Endothelial cell of umbilical vein (primary cell): ENCODE measurements around the gene KCNRG. TPM values are rescaled to one million over a fixed set of nuclear protein-coding genes. Genes with fewer than 3 reads are reported as not detected.

Experiments
- BruUV-seq: library from RNA; stranded (reverse); fragments of 400-500 nt; replicated peaks from 2 replicates; lab custom pipeline; 2021; lab: Mats Ljungman, UMichigan
- CTCF ChIA-PET: fragments of 300-600, 350-600 bp; sonication (Branson Sonifier 250); formaldehyde crosslinking; loops from one replicate; lab custom pipeline; 2021; ENCODE audit warnings: antibody characterized with exemption, inconsistent platforms; lab: Charles Lee
- POLR2A ChIA-PET: fragments of 300-600, 350-600 bp; sonication (Branson Sonifier 250); formaldehyde crosslinking; loops from one replicate; lab custom pipeline; 2021; ENCODE audit warnings: antibody characterized with exemption, inconsistent platforms; lab: Charles Lee
- DNase-seq: peaks from one replicate; pipeline ENCODE4 v3.0.0-alpha.2; 2011; ENCODE audit warnings: low read depth, low spot score
- FAIRE-seq: peaks from 2 replicates; lab custom pipeline; 2011; peaks lifted over from hg19 to GRCh38; lab: Jason Lieb, UNC
- H2AFZ ChIP-seq: 2 replicates; pipeline ENCODE4 v1.6.0; 2012; ENCODE audit warnings: low read depth, low read length, control low read depth, inconsistent platforms
- H3K27ac ChIP-seq: 2 replicates; pipeline ENCODE4 v1.5.1; 2011; ENCODE audit warnings: low read depth, mild to moderate bottlenecking, control low read depth, low read length, moderate library complexity; ENCODE audit not compliant: insufficient read depth
- H3K27me3 ChIP-seq, 2 experiments: 2 replicates each; pipeline versions ENCODE4 v1.6.0 to v1.6.1; 2011; ENCODE audit warnings: low read length in 2 of 2, mixed read lengths in 1 of 2; ENCODE audit not compliant: control insufficient read depth in 2 of 2, insufficient read depth in 2 of 2
- H3K36me3 ChIP-seq, 2 experiments: 2 replicates in 1 of 2; 3 replicates in 1 of 2; pipeline ENCODE4 v1.5.1; 2011; ENCODE audit warnings: low read length in 2 of 2, mild to moderate bottlenecking in 1 of 2, moderate library complexity in 1 of 2; ENCODE audit not compliant: control insufficient read depth in 2 of 2, insufficient read depth in 2 of 2; ENCODE audit errors: extremely low read depth in 1 of 2
- H3K4me1 ChIP-seq: 3 replicates; pipeline ENCODE4 v1.5.1; 2011; ENCODE audit warnings: mild to moderate bottlenecking, low read length; ENCODE audit not compliant: control insufficient read depth, insufficient read depth; ENCODE audit errors: extremely low read depth
- H3K4me2 ChIP-seq: 2 replicates; pipeline ENCODE4 v1.6.1; 2011; ENCODE audit warnings: low read length, control low read depth, mixed read lengths; ENCODE audit not compliant: insufficient read depth
- H3K4me3 ChIP-seq, 3 experiments: fragments of 200-600 bp in 1 of 3; sonication (generic), shearing (Covaris generic) in 1 of 3; replicated peaks in 1 of 3; 2 replicates each; pipeline ENCODE4 v1.5.1; 2011 to 2016; ENCODE audit warnings: control low read depth in 3 of 3, low read length in 3 of 3, mild to moderate bottlenecking in 2 of 3, inconsistent platforms in 1 of 3, low read depth in 1 of 3, moderate library complexity in 1 of 3; ENCODE audit not compliant: insufficient read depth in 1 of 3
- H3K79me2 ChIP-seq: 2 replicates; pipeline ENCODE4 v1.6.0; 2012; ENCODE audit warnings: low read length, inconsistent platforms; ENCODE audit not compliant: control insufficient read depth, insufficient read depth
- H3K9ac ChIP-seq: replicated peaks from 2 replicates; pipeline ENCODE3; 2011; ENCODE audit warnings: low read length, control low read depth; ENCODE audit not compliant: insufficient read depth; ENCODE audit errors: extremely low read depth
- H3K9me1 ChIP-seq: replicated peaks from 3 replicates; pipeline ENCODE4 v1.6.0; 2011; ENCODE audit warnings: mild to moderate bottlenecking, low read length; ENCODE audit not compliant: control insufficient read depth, insufficient read depth; ENCODE audit errors: extremely low read depth
- H3K9me3 ChIP-seq: replicated peaks from 2 replicates; pipeline ENCODE4 v1.5.1; 2012; ENCODE audit warnings: low read length, inconsistent platforms; ENCODE audit not compliant: control insufficient read depth, insufficient read depth
- H4K20me1 ChIP-seq: replicated peaks from 2 replicates; pipeline ENCODE3; 2011; ENCODE audit warnings: mild to moderate bottlenecking, low read length; ENCODE audit not compliant: control insufficient read depth, insufficient read depth; ENCODE audit errors: extremely low read depth
- EZH2 ChIP-seq: IDR thresholded peaks from 2 replicates; pipeline ENCODE4 v1.6.1; 2012; ENCODE audit warnings: borderline replicate concordance, low read depth, mild to moderate bottlenecking, moderate library complexity, low read length, inconsistent platforms; ENCODE audit not compliant: severe bottlenecking
- MAX ChIP-seq: IDR thresholded peaks from 2 replicates; pipeline ENCODE4 v1.6.1; 2011; ENCODE audit not compliant: insufficient read depth, insufficient read length
- MYC ChIP-seq: IDR thresholded peaks from one replicate; pipeline ENCODE4 v1.6.1; 2011; ENCODE audit warnings: mild to moderate bottlenecking, low read depth, low read length
- POLR2A ChIP-seq: IDR thresholded peaks from 2 replicates; pipeline ENCODE4 v1.6.1; 2012; ENCODE audit warnings: low read depth, mild to moderate bottlenecking, control low read depth, low read length
- POLR2AphosphoS5 ChIP-seq: IDR thresholded peaks from 2 replicates; pipeline ENCODE4 v1.6.1; 2012; ENCODE audit warnings: low read depth, mild to moderate bottlenecking, control low read depth, low read length, moderate library complexity; ENCODE audit not compliant: insufficient read depth
- dilution Hi-C: fragments of 300-500 bp; cut with MboI; formaldehyde crosslinking; loops from one replicate; pipeline ENCODE4 v1.15.0; 2019; ENCODE audit warnings: low sequenced_read_pairs; ENCODE audit not compliant: extremely low pct_ligation_motif_present
- intact Hi-C: fragments of 100-400 bp; cut with micrococcal nuclease; formaldehyde crosslinking; loops from one replicate; pipeline ENCODE4 v1.10.0; 2022
- polyA plus RNA-seq, 4 experiments: library from polyadenylated mRNA; depleted of rRNA in 3 of 4; stranded (reverse) in 3 of 4; unstranded in 1 of 4; fragments of >200 nt; gene quantifications; 2 replicates each; pipeline versions ENCODE4 v1.2.1 to v1.2.3, GENCODE V29; 2011 to 2012; ENCODE audit warnings: missing spikeins in 1 of 4
- total RNA-seq: library from RNA; stranded (reverse); gene quantifications from 2 replicates; pipeline ENCODE4 v1.2.3, GENCODE V29; 2021

KCNRG gene
- total and polyA plus RNA-seq, 2 donors (not counting 3 experiments of a cell fraction or from before 2014, with no cell fraction given): 0.86 to 1.3 TPM

DNA sequence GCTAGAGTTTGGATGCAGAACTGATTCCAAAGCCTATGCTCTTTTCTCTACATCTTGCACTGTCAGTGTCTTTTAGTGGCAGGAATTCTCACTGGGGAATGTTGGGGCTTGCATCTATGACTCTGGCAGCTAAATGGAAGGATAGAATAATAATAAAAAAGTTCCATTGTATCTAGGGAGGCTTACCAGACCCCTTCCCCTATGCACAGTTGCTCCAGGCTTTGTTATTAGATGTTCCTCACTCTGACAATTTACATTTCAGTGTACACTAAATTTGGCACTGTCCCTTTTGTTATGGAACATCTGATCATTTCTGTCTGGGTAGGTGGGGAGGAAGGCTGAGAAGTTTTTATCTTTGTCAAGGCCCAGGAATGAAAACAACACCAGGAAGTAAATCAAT is 22.1 kb upstream of the KCNRG start:
- no peak overlapping the region for H3K27ac ChIP-seq
- H3K4me2 ChIP-seq: no peak overlapping the region
- no peaks in the 10 kb centered on the region for H3K9me3 ChIP-seq
- H3K9ac ChIP-seq: no peak overlapping the region
- no peaks in the 10 kb centered on the region for H4K20me1 ChIP-seq
- ChIA-PET CTCF (interaction anchor here (0.5 to 2.2 kb wide), 2 partner anchors 10 to 17 kb away, joined by 3 to 6 read pairs; no protein-coding TSS in a partner anchor), POLR2A (no interaction called here)
- H3K27me3 ChIP-seq: no peaks in the 10 kb centered on the region
- H3K4me3 ChIP-seq: no peak overlapping the region
- H3K79me2 ChIP-seq: peaks cover 8% of the 10 kb centered on the region
- H3K9me1 ChIP-seq: no peaks in the 10 kb centered on the region
- peaks cover 12% of the 10 kb centered on the region for H3K4me1 ChIP-seq
- H3K36me3 ChIP-seq: no peaks in the 10 kb centered on the region
- intact Hi-C loops (loop anchor here (10.0 kb wide), 1 partner anchor 692 kb away; no protein-coding TSS in a partner anchor), dilution Hi-C loops (no loop called here)
- no peak for FAIRE-seq
- DNase-seq: no peak
- no peak for TF ChIP-seq EZH2
- no TSS peak for BruUV-seq
- H2AFZ ChIP-seq: no peak overlapping the region

DNA sequence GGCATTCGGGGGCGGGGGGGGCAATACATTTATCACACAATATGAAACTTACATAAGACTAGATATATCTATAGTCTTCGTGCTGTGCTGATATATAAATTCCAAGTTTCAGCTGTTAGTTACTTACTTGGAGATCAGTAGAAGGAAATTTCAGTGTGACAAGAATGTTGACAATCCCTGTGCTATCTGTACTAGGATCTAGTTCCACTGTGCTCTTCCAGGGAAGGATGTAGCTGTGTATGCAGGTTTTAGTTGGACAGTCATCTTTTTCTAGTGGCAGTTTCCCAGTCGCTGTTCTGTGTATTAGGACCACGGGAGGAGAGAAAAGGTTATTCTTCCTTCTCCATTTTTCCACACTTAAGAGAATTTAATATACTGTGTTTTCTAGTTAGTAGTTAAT is 21.6 kb upstream of the KCNRG start:
- no peak for FAIRE-seq
- BruUV-seq: no TSS peak
- Histone ChIP-seq H3K27me3 (no peaks in the 10 kb centered on the region), H3K27ac (no peak overlapping the region), H3K9me1 (no peaks in the 10 kb centered on the region), H3K36me3 (no peaks in the 10 kb centered on the region), H3K4me1 (peaks cover 17% of the 10 kb centered on the region), H3K9me3 (no peaks in the 10 kb centered on the region), H2AFZ (no peak overlapping the region), H4K20me1 (no peaks in the 10 kb centered on the region), H3K4me3 (no peak overlapping the region), H3K4me2 (no peak overlapping the region), H3K79me2 (peaks cover 13% of the 10 kb centered on the region), H3K9ac (no peak overlapping the region)
- ChIA-PET CTCF (interaction anchor here (0.5 to 2.2 kb wide), 2 partner anchors 9 to 17 kb away, joined by 3 to 6 read pairs; no protein-coding TSS in a partner anchor), POLR2A (no interaction called here)
- no peak for TF ChIP-seq MAX
- no peak for TF ChIP-seq MYC
- no peak for TF ChIP-seq POLR2A
- TF ChIP-seq POLR2AphosphoS5: no peak
- dilution Hi-C loops: no loop called here
- intact Hi-C loops: loop anchor here (10.0 kb wide), 1 partner anchor 691 kb away; no protein-coding TSS in a partner anchor
- DNase-seq: no peak
